K562 (cell line): ENCODE results near the gene ELAVL3. TPM values are rescaled to one million over a fixed set of nuclear protein-coding genes. Genes with fewer than 3 reads are reported as not detected.

Experiments
- ATAC-seq: fragments of 200-7000 bp; cut with Tn5 transposase; 3 replicates; pipeline ENCODE4 v1.9.1; 2020; ENCODE audit warnings: moderate library complexity
- BruUV-seq: library from RNA; stranded (reverse); fragments of 400-500 nt; replicated peaks from 2 replicates; lab custom pipeline; 2021; lab: Mats Ljungman, UMichigan
- CTCF ChIA-PET: fragments of 300-600 bp; formaldehyde crosslinking; extraction: SDS; loops from one replicate; lab custom pipeline; 2021; ENCODE audit warnings: low intra/inter-chr PET ratio; lab: Yijun Ruan, JAX
- POLR2A ChIA-PET: fragments of 300-600, 350-650 bp; sonication (Branson Sonifier 250); formaldehyde crosslinking; extraction: SDS; loops from one replicate; lab custom pipeline; 2021; ENCODE audit warnings: antibody characterized with exemption, inconsistent platforms; lab: Yijun Ruan, JAX
- DNase-seq, 4 experiments: peaks; one replicate each; pipeline versions ENCODE4 v3.0.0 to v3.0.0-alpha.2; 2011 to 2018; ENCODE audit warnings: low spot score in 3 of 4, mixed read lengths in 3 of 4; ENCODE audit errors: extremely low read depth in 1 of 4
- FAIRE-seq: peaks from 2 replicates; lab custom pipeline; 2011; peaks lifted over from hg19 to GRCh38; lab: Jason Lieb, UNC
- H2AFZ ChIP-seq: 2 replicates; pipeline ENCODE4 v1.6.0; 2011; ENCODE audit warnings: low read depth, low read length, control low read depth, inconsistent platforms
- H3K27ac ChIP-seq: fragments of 200-600 bp; 3 replicates; pipeline ENCODE4 v1.8.0; 2011; ENCODE audit warnings: low read depth, mild to moderate bottlenecking, control low read depth, inconsistent platforms, low read length, moderate library complexity, mixed read lengths; ENCODE audit errors: extremely low read depth
- H3K27me3 ChIP-seq, 2 experiments: fragments of 300-600 bp in 1 of 2; 2 replicates in 1 of 2; 3 replicates in 1 of 2; pipeline versions ENCODE4 v1.6.0 to v1.8.0; 2011; ENCODE audit warnings: inconsistent platforms in 2 of 2, low read length in 2 of 2, mild to moderate bottlenecking in 1 of 2, mixed read lengths in 1 of 2, moderate library complexity in 1 of 2; ENCODE audit not compliant: control insufficient read depth in 2 of 2, insufficient read depth in 2 of 2
- H3K36me3 ChIP-seq: fragments of 300-600 bp; 3 replicates; pipeline ENCODE4 v1.8.0; 2011; ENCODE audit warnings: mild to moderate bottlenecking, low read length, inconsistent platforms; ENCODE audit not compliant: control insufficient read depth, insufficient read depth
- H3K4me1 ChIP-seq, 2 experiments: fragments of 200-600 bp in 1 of 2; replicated peaks in 1 of 2; 2 replicates in 1 of 2; 3 replicates in 1 of 2; pipeline versions ENCODE4 v1.5.1 to v1.8.0; 2011; ENCODE audit warnings: inconsistent platforms in 2 of 2, low read length in 2 of 2, mild to moderate bottlenecking in 1 of 2, mixed read lengths in 1 of 2, moderate library complexity in 1 of 2; ENCODE audit not compliant: control insufficient read depth in 2 of 2, insufficient read depth in 2 of 2
- H3K4me2 ChIP-seq: 2 replicates; pipeline ENCODE4 v1.6.1; 2011; ENCODE audit warnings: low read length, control low read depth, inconsistent platforms, mixed read lengths; ENCODE audit not compliant: insufficient read depth
- H3K4me3 ChIP-seq: fragments of 200-600 bp; sonication (generic), shearing (Covaris generic); 2 replicates; pipeline ENCODE4 v1.5.1; 2016; ENCODE audit warnings: control low read depth, inconsistent platforms
- H3K79me2 ChIP-seq: fragments of 200-600 bp; 3 replicates; pipeline ENCODE4 v1.8.0; 2011; ENCODE audit warnings: low read length, inconsistent platforms; ENCODE audit not compliant: control insufficient read depth, insufficient read depth
- H3K9ac ChIP-seq, 2 experiments: 2 replicates each; pipeline versions ENCODE4 v1.6.0 to v1.6.1; 2011; ENCODE audit warnings: low read depth in 2 of 2, low read length in 2 of 2, control low read depth in 1 of 2, inconsistent platforms in 1 of 2, mild to moderate bottlenecking in 1 of 2, mixed read lengths in 1 of 2; ENCODE audit not compliant: insufficient read depth in 1 of 2
- H3K9me1 ChIP-seq: one replicate; pipeline ENCODE4 v1.6.0; 2011; ENCODE audit warnings: inconsistent platforms, mild to moderate bottlenecking, low read length, moderate library complexity; ENCODE audit not compliant: control insufficient read depth, insufficient read depth
- H3K9me3 ChIP-seq: replicated peaks from 2 replicates; pipeline ENCODE4 v1.5.1; 2011; ENCODE audit warnings: low read depth, low read length, inconsistent platforms; ENCODE audit not compliant: control insufficient read depth, insufficient read depth
- H4K20me1 ChIP-seq: replicated peaks from 2 replicates; pipeline ENCODE4 v1.6.1; 2011; ENCODE audit warnings: low read length, inconsistent platforms, mixed read lengths; ENCODE audit not compliant: control insufficient read depth, insufficient read depth
- NCOA1 ChIP-seq: fragments of 450-650 bp; IDR thresholded peaks from 2 replicates; pipeline ENCODE4 v1.6.1; 2016; ENCODE audit warnings: low read depth
- PURB ChIP-seq: sonication (generic); formaldehyde crosslinking; IDR thresholded peaks from 2 replicates; pipeline ENCODE4 v1.9.0; 2021; ENCODE audit warnings: low read depth, mild to moderate bottlenecking, missing genetic modification reagents
- TFAM ChIP-seq: fragments of 250-450 bp; sonication (Bioruptor Pico); conservative IDR thresholded peaks from 2 replicates; pipeline ENCODE4 v1.5.0; 2021; ENCODE audit warnings: mild to moderate bottlenecking, moderate library complexity
- WGBS: fragments of 100-300 bp; shearing (Covaris generic); methylation state at CpG from one replicate; pipeline ENCODE4 v1.1.6; 2016; ENCODE audit warnings: low coverage, mixed read lengths; ENCODE audit not compliant: insufficient coverage; ENCODE audit errors: missing lambda C conversion rate; 5-methylcytosine and 5-hydroxymethylcytosine counted together
- in situ Hi-C: fragments of 300-500 bp; cut with MboI; formaldehyde crosslinking; loops from 4 replicates; pipeline ENCODE4 v1.15.0; 2018; ENCODE audit warnings: inconsistent platforms, mixed read lengths
- intact Hi-C: fragments of 100-400 bp; cut with micrococcal nuclease; formaldehyde crosslinking; loops from 2 replicates; pipeline ENCODE4 v1.14.2; 2022
- polyA plus RNA-seq, 8 experiments: library from polyadenylated mRNA; depleted of rRNA in 4 of 8; stranded (reverse) in 5 of 8; unstranded in 3 of 8; fragments of >200 nt; fragmentation: Nextera tagmentation in 2 of 8; fragmentation: Illumina TruSeq in 1 of 8; extraction: Ambion mirVana in 2 of 8; extraction: Trizol in 1 of 8; gene quantifications; 2 replicates each; pipeline versions ENCODE4 v1.2.1 to v1.2.3, GENCODE V29; 2011 to 2014; ENCODE audit warnings: inconsistent platforms in 1 of 8, missing spikeins in 1 of 8
- total RNA-seq, 7 experiments: library from RNA; depleted of rRNA in 6 of 7; stranded (reverse); fragments of >200 nt in 6 of 7; fragmentation: Illumina TruSeq in 2 of 7; extraction: Trizol in 2 of 7; gene quantifications; 2 replicates each; pipeline versions ENCODE4 v1.2.1 to v1.2.3, GENCODE V29; 2011 to 2021; ENCODE audit warnings: low replicate concordance in 1 of 7
- TF ChIP-seq, protein P1 (sequence below): fragments of 250-450 bp; sonication (Bioruptor Pico); IDR thresholded peaks from 2 replicates; pipeline ENCODE4 v1.5.0; 2021; ENCODE audit warnings: mild to moderate bottlenecking, moderate library complexity

ELAVL3 gene
- total and polyA plus RNA-seq, 9 of the 15 experiments (the other 6 are each of a cell fraction or from before 2014, with no cell fraction given), result not detected

DNA sequence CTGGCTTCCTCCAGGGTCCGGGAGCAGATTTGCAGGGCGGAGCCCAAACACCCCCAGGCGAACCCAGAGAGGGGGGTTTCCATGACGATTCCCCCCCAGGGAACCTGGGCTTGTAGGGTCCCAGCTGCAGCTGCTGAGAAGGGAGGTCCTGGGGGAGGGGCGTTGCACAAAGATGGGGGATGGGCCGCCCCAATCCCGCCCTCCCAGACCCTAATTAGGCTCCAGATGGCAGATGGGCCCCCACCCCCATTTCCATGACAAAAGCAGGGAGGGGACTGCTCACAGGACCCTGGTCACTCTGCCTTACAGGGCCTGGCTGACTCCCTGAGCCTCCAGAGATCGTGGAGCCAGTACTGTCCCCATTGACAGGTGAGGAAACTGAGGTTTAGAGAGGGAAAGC, 15.2 kb downstream of the ELAVL3 start:
- ATAC-seq (no peak), FAIRE-seq (no peak), DNase-seq (no peak)
- no TSS peak for BruUV-seq
- H3K4me3 ChIP-seq, result no peak overlapping the region
- WGBS, result 6% methylated on average over 3 of the region's 8 CpGs
- H3K4me2 ChIP-seq, result no peak overlapping the region
- intact Hi-C loops, result no loop called here
- H3K27me3 ChIP-seq, result peaks cover 7 to 44% of the 10 kb centered on the region in 2 experiments
- TF ChIP-seq, protein P1, sequence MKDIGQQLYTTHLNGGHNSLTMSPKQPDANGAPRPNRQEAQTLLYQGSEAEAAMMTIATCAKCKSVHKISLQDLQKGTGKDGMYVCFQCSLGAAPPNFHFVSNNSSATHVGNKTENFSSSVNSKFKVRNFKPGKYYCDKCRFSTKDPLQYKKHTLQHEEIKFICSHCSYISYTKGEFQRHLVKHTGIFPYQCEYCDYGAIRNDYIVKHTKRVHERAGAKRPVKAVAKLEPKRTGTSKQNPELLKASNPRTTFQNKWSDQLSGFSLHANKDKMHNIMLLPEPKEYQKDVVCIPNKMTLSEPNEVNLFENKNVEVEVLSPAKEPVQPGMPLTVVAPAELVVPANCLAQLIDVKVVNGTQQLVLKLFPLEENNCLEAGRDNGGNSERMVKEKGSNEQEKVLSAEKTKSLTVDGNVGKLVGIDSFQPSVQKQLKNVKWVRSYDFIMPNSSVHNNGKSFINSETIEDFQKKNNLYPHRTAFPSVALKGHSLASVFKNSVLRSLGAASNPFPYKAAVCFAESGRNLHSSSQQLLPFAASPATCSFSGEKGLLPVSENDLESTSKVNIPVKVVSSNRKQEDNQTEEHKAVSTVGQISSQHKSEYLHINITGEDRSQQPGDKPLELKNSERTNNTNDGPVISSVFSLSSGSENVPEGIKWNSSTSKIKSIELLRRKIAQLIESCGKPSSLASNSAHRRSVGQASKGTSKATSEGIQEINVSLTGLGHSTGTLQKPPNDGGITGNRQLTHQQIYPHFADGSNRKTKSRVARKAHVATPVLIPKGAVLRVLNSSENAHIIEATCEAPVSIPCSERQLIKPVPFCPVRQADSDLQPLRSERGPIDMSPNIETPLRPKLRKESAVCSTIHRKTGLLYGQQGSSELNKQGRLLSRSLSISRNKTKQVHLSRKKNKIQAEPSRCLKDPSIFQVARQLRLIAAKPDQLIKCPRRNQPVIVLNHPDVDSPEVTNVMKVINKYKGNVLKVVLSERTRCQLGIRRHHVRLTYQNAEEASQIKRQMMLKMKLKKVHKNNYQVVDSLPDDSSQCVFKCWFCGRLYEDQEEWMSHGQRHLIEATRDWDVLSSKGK (CRISPR knock-in tag), result no peak
- no peak for TF ChIP-seq NCOA1
- no peak for TF ChIP-seq PURB (CRISPR knock-in tag)
- no peak for TF ChIP-seq TFAM (CRISPR knock-in tag)
- no peaks in the 10 kb centered on the region for H3K9me1 ChIP-seq
- H2AFZ ChIP-seq, result no peak overlapping the region
- ChIA-PET CTCF (no interaction called here), POLR2A (no interaction called here)
- H3K27ac ChIP-seq, result no peak overlapping the region
- no peak overlapping the region for H3K9ac ChIP-seq
- H3K36me3 ChIP-seq, result no peaks in the 10 kb centered on the region
- no peaks in the 10 kb centered on the region for H3K9me3 ChIP-seq
- H4K20me1 ChIP-seq, result no peaks in the 10 kb centered on the region
- H3K4me1 ChIP-seq, result peaks cover 0 to 9% of the 10 kb centered on the region in 2 experiments; a peak in 1 of 5 replicates
- in situ Hi-C loops, result no loop called here
- H3K79me2 ChIP-seq, result no peaks in the 10 kb centered on the region
